Neuronal stem cell (in vitro differentiated cells): ENCODE data around the gene PRRG2. TPM values are rescaled to one million over a fixed set of nuclear protein-coding genes. Genes with fewer than 3 reads are reported as not detected.

Experiments
- small RNA-seq: library from polyadenylated mRNA; stranded (forward); fragments of <200 nt; extraction: miRNeasy Mini kit (QIAGEN cat#:217004); gene quantifications from one replicate; pipeline ENCODE3, GENCODE V24; 2013; ENCODE audit not compliant: insufficient read depth

The PRRG2 gene

Small RNA genes within 50 kb of the gene (small RNA-seq; reads per million reads assigned to genes)
- not detected for gene RF00019
